Esophagus muscularis mucosa (tissue), 3 donors: Measurements from ENCODE around the gene TMEM154.

Experiments
- CTCF ChIP-seq, 3 experiments: fragments of 200-600 bp in 2 of 3; fragments of 450-650 bp in 1 of 3; sonication (generic) in 2 of 3; IDR thresholded peaks; one replicate each; pipeline ENCODE4 v1.5.1; 2017 to 2019; ENCODE audit warnings: antibody characterized with exemption in 3 of 3, mild to moderate bottlenecking in 2 of 3, moderate library complexity in 1 of 3
- POLR2A ChIP-seq: fragments of 450-650 bp; IDR thresholded peaks from one replicate; pipeline ENCODE4 v1.6.1; 2017; ENCODE audit warnings: antibody characterized with exemption, moderate library complexity, mild to moderate bottlenecking, low read depth
- POLR2AphosphoS5 ChIP-seq, 2 donors: sonication (generic); formaldehyde crosslinking; IDR thresholded peaks; one replicate each; pipeline ENCODE4 v1.6.1; 2017; ENCODE audit warnings: antibody characterized with exemption in 2 of 2

GRCh38 chr4:152678841-152679240, 956 bp downstream of the TMEM154 start:
- TF ChIP-seq CTCF (IDR thresholded peaks at IDR 0.05) (no peak), POLR2A (no peak), POLR2AphosphoS5 (IDR thresholded peaks at IDR 0.05) (no peak)
